ENCODE measurements around the gene NFATC4. TPM values are rescaled to one million over a fixed set of nuclear protein-coding genes. Genes with fewer than 3 reads are reported as not detected.

Gene NFATC4
- total RNA-seq, 1 donor from 2014 or later = 44.3 TPM

DNA sequence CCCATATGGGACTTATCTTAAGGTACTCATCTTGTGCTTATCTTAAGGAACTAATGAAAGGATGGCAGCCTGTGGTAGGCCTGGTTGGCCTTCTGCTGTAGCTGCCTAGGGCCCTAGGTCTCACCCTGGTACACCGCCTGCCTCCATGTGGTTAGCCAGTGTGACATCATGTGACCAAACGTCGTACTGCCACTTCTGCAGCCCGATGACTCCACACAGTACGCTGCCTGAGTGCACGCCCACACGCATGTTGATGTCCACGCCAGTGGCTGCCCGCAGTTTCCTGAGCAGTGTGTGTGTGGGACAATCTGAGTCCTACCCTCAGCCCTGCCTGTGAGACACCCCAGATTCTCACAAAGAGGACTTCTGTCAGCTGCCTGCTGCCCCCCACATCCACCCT lies 38.2 kb upstream of the NFATC4 start:
- peaks cover 6% of the 10 kb centered on the region for H3K4me1 Mint-ChIP-seq
- no peaks in the 10 kb centered on the region for H3K9me3 Mint-ChIP-seq
- H3K27ac Mint-ChIP-seq (ENCODE audit: unreplicated experiment) = no peak overlapping the region
- H3K27me3 Mint-ChIP-seq (ENCODE audit: low read depth) = peaks cover 45% of the 10 kb centered on the region
- no peak overlapping the region for H3K4me3 Mint-ChIP-seq
- no peak for TF ChIP-seq CTCF (conservative IDR thresholded peaks at IDR 0.05)
- no peak for DNase-seq (ENCODE audit: low read depth, low spot score)
- no peaks in the 10 kb centered on the region for H3K36me3 Mint-ChIP-seq (ENCODE audit: low read depth)

- H3K27me3 Mint-ChIP-seq (ENCODE audit: low read depth) = peaks cover 59% of the 10 kb centered on the region
- peaks cover 11% of the 10 kb centered on the region for H3K4me1 Mint-ChIP-seq
- H3K36me3 Mint-ChIP-seq (ENCODE audit: low read depth) = no peaks in the 10 kb centered on the region
- no peak overlapping the region for H3K4me3 Mint-ChIP-seq
- H3K27ac Mint-ChIP-seq (ENCODE audit: unreplicated experiment) = no peak overlapping the region
- no peaks in the 10 kb centered on the region for H3K9me3 Mint-ChIP-seq
- no peak for DNase-seq (ENCODE audit: low read depth, low spot score)
- TF ChIP-seq CTCF (conservative IDR thresholded peaks at IDR 0.05) = no peak
These were observed 36.9 kb upstream of the NFATC4 start for GRCh38 chr14:24330973-24331674.

DNA sequence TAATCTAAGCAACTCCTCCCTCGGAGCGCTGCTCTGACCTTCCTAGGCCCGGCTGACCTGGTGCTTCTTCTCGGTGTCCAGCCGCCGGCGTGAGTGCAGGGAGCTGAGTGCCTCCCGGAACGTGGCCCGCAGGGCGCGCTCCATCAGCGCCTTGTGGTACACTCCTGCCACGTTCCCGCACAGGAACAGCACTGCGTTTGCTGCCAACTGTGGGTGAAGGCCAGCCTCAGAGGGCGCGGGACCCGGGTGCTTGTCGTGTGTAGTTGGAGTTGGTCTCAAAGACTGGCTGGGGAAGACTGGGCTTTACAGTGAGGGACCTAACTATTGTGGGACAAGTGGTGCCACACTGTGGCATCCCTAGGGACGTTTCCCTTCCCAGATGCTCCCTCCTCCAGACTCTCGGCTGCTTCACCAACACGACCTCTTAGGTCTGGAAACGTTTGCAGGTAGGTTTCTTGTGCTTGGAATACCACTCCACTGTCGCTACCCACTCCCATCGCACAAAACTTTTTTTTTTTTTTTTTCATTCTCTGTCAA lies 36.2 kb upstream of the NFATC4 start:
- H3K4me3 Mint-ChIP-seq = no peak overlapping the region
- no peak for DNase-seq (ENCODE audit: low read depth, low spot score)
- no peak for TF ChIP-seq CTCF (conservative IDR thresholded peaks at IDR 0.05)
- no peaks in the 10 kb centered on the region for H3K9me3 Mint-ChIP-seq
- H3K27me3 Mint-ChIP-seq (ENCODE audit: low read depth) = peaks cover 66% of the 10 kb centered on the region
- H3K4me1 Mint-ChIP-seq = peaks cover 11% of the 10 kb centered on the region
- no peak overlapping the region for H3K27ac Mint-ChIP-seq (ENCODE audit: unreplicated experiment)
- H3K36me3 Mint-ChIP-seq (ENCODE audit: low read depth) = no peaks in the 10 kb centered on the region

DNA sequence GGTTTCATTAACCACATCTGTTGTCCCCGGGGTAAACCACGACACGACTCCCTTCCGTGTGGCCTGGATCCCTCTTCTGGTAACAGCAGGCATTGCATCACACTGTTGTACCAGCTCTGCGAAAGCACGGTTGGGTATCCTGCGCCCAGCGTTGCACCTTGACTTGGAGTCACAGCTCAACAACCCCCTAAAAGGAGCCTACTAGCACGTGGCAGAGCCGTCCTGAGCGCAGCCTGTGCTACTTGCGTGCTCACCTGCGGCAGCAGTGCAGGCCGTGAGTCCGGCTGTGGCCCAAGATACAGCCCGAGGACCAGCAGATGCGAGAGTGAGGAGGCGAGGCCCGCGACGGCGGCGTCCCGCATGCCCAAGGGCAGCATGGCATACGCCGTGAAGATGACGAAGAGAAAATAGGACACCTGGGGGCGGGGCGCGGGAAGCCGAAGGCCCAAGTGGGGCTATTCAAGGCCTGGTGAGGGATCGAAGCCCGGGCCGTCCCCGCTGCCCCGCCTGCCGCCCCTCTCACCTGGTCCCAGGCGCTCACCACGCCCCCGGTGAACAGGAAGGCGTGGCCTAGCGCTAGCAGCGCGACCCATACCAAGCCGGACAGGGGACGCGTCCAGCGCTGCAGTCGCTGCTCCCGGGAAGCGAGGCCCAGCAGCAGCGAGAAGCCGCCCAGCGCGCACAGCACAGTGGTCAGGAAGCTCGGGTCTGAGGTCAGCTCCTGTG lies 35.6 kb upstream of the NFATC4 start:
- Mint-ChIP-seq H3K9me3 (no peaks in the 10 kb centered on the region), H3K36me3 (ENCODE audit: low read depth) (no peaks in the 10 kb centered on the region), H3K4me1 (peaks cover 11% of the 10 kb centered on the region), H3K27ac (ENCODE audit: unreplicated experiment) (no peak overlapping the region), H3K4me3 (peak overlapping the region; percentile 73), H3K27me3 (ENCODE audit: low read depth) (peaks cover 72% of the 10 kb centered on the region)
- TF ChIP-seq CTCF (conservative IDR thresholded peaks at IDR 0.05) = peak; percentile 69
- DNase-seq (ENCODE audit: low read depth, low spot score) = peak; percentile 59

- Mint-ChIP-seq H3K4me3 (peak within 1 kb of the TSS; percentile 23), H3K36me3 (ENCODE audit: low read depth) (no peaks in the 10 kb centered on the region), H3K27me3 (ENCODE audit: low read depth) (peaks cover 94% of the 10 kb centered on the region), H3K9me3 (no peaks in the 10 kb centered on the region), H3K4me1 (peaks cover 11% of the 10 kb centered on the region), H3K27ac (ENCODE audit: unreplicated experiment) (no peak within 1 kb of the TSS)
- DNase-seq (ENCODE audit: low read depth, low spot score) = no peak
- no peak for TF ChIP-seq CTCF (conservative IDR thresholded peaks at IDR 0.05)
These were observed 33.3 kb upstream of the NFATC4 start, which contains the start of gene ADCY4 for GRCh38 chr14:24334431-24335291. Gene ADCY4 (minus strand): TSS chr14:24335071. CDS start chr14:24334652, 419 bp downstream.

Data from neural crest cell (in vitro differentiated cells).